ENCODE results near the gene TAF3.

Gene TAF3

DNA sequence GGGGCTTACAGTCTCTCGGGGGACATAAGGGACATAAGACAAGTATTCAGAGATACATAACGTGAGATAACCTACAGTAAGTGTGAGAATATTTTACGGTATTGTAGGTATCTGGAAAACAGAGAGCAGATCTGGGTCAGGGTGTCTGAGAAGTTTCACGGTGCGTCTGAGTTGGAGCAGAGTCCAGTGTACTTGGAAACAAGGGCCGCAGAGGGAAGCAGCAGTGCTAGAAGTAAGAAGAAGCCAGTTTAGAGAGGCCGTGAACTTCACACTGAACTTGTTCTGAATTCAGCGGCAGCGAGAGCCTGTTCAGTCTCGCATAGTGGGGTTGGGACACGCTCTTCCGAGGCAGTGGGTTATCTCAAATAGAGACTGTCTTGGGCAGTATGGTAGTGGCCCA is 85.5 kb downstream of the TAF3 start:
- no peaks in the 10 kb centered on the region for H3K27me3 ChIP-seq (ENCODE audit: low read depth)
- in situ Hi-C loops (cut with MboI; ENCODE audit: low sequenced_read_pairs) = no loop called here
- no peak overlapping the region for H3K4me3 ChIP-seq
- DNase-seq (ENCODE audit: low spot score in 2 of 2) = no peak
- H3K9me3 ChIP-seq = no peaks in the 10 kb centered on the region
- no peaks in the 10 kb centered on the region for H3K4me1 ChIP-seq
- no peaks in the 10 kb centered on the region for H3K36me3 ChIP-seq (replicated peaks)

DNA sequence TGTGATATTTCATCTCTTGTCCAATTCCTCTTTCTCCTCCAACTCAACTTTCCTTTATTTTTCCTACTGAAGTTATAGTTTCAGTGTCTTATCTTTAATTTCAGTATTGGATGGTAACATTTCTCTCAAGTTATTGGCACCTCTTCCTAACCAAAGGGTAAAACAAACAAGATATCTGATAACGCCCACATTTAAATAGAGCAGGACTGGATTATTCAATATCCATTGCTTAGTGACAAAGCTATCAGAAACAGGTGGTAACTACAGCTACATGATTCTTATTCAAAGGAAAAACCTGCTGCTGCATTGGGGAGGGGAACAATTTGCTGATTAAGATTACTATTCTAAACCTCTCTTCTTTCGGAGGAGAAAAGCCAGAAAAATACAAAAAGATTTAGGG is 87.8 kb downstream of the TAF3 start:
- Histone ChIP-seq H3K9me3 (no peaks in the 10 kb centered on the region), H3K27me3 (ENCODE audit: low read depth) (no peaks in the 10 kb centered on the region), H3K4me3 (no peak overlapping the region), H3K4me1 (no peaks in the 10 kb centered on the region), H3K36me3 (replicated peaks) (no peaks in the 10 kb centered on the region)
- no peak for DNase-seq (ENCODE audit: low spot score in 2 of 2)
- in situ Hi-C loops (cut with MboI; ENCODE audit: low sequenced_read_pairs) = no loop called here

DNA sequence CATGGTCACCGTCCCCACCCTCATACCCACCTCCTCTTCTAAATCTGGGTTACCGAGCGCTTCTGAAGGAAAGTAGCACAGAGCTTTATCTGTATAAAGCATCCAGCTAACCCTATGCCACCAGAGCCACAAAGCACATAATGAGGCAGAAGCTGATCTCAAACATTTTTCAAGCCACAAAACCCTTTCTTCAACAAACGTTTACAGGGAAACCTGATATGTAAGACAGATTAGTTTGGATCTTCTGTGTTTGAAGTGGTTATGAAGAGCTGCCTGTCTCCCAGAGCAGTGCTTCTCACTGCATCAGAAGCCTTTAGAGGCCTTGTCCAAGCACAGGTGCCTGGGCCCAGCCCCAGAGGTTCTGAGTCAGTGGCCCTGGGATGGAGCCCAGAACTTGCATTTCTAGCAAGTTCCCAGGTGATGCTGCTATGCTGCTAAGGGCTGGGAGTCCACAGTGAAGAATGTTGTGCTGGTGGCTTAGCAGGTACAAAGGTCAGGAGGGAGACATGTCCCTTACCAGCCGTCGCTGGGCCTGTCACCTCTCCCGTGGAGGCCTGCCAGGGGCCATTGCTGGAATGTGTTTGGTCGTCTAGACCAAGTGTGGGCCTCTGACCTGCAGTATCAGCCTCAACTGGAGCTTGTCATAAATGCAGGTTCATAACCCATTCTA is 90.4 kb downstream of the TAF3 start:
- Histone ChIP-seq H3K36me3 (replicated peaks) (no peaks in the 10 kb centered on the region), H3K4me1 (no peaks in the 10 kb centered on the region), H3K27me3 (ENCODE audit: low read depth) (no peaks in the 10 kb centered on the region), H3K4me3 (no peak overlapping the region), H3K9me3 (no peaks in the 10 kb centered on the region)
- in situ Hi-C loops (cut with MboI; ENCODE audit: low sequenced_read_pairs) = no loop called here
- no peak for DNase-seq (ENCODE audit: low spot score in 2 of 2)

DNA sequence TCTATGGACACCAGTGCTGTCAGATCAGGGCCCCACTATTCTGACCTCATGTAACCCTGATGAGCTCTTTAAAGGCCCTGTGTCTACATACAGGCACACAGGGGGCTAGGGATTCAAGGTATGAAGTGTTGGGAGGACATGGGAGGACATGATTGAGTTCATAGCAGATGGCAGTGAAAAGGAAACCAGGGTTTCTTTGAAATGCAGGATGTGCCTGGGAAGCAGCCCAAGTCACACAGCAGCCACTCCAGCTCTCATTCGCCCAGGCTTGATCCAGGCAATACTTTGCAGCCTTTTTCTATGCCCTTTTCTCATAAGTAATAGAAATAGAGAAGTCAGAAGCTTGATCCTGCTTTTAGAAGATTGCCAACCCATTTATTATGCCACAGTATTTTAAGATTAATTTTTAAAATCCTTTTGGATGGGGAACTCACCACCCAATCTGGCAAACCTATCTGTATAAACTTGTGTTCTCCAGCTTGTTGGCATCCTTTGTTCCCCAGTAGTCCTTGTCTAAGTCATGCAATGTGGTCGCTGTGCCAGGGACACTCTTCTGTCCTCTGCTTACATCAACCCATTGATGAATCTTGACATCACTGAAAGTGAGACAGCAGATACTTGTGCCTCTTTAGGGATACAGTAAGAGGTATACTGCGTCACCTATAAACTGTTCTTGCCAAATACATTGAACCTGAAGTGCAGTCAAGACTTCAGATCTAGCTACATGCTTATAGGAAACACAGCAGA is 95.0 kb downstream of the TAF3 start:
- Histone ChIP-seq H3K4me3 (no peak overlapping the region), H3K4me1 (no peaks in the 10 kb centered on the region), H3K36me3 (replicated peaks) (no peaks in the 10 kb centered on the region), H3K27me3 (ENCODE audit: low read depth) (no peaks in the 10 kb centered on the region), H3K9me3 (no peaks in the 10 kb centered on the region)
- no peak for DNase-seq (ENCODE audit: low spot score in 2 of 2)
- in situ Hi-C loops (cut with MboI; ENCODE audit: low sequenced_read_pairs) = no loop called here

DNA sequence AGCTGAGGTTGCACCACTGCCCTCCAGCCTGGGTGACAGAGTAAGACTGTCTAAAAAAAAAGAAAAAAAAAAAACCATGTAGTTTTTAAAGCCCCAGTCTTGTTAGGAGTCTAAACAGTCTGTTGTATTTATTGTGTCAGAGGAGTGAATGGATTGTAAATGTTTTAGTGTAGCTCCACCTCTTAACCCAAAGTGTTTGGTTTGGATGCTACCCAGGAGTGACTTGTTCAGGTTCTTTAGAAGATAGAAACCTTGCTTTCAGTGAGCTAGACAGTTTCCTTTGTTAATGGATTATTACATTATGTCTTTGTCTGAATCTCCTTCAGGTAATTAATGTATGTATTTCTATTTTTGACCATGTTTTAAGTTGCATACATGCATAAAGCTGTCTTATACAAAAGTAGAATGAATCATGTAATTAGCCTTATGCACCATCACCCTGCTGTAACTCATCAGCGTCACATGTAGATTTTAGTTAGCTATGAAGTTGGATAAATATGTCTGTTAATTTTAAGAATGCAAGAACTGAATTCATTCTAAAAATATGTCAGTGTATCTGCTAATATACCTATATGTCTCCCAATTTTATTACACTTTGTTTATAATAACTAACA is 97.7 kb downstream of the TAF3 start:
- H3K27me3 ChIP-seq (ENCODE audit: low read depth) = no peaks in the 10 kb centered on the region
- in situ Hi-C loops (cut with MboI; ENCODE audit: low sequenced_read_pairs) = no loop called here

DNA sequence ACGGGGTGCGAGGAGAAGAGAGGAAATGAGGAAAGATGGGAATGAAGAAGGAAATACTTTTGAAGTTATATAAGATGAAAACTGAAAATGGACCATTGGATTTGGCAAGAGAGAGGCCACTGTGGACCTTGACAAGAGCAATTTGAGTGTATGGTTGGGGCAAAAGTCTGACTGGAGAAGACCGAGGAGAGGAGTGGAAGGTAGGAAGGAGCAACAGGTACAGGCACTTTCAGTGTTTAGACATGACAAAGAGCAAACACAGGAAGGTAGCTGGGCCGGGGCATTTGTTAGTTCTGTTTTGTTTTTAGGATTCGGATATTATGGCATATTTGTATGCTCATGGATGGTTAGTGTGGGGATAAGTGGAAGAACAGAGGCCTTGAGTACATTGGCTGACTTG is 99.4 kb downstream of the TAF3 start:
- no peaks in the 10 kb centered on the region for H3K9me3 ChIP-seq
- in situ Hi-C loops (cut with MboI; ENCODE audit: low sequenced_read_pairs) = no loop called here
- H3K4me1 ChIP-seq = no peaks in the 10 kb centered on the region
- H3K36me3 ChIP-seq (replicated peaks) = no peaks in the 10 kb centered on the region
- no peak for DNase-seq (ENCODE audit: low spot score in 2 of 2)
- H3K4me3 ChIP-seq = no peak overlapping the region
- no peaks in the 10 kb centered on the region for H3K27me3 ChIP-seq (ENCODE audit: low read depth)

More for the DNA sequence above, 97.7 kb downstream of the TAF3 start:
- Histone ChIP-seq H3K9me3 (no peaks in the 10 kb centered on the region), H3K4me1 (no peaks in the 10 kb centered on the region), H3K4me3 (no peak overlapping the region), H3K36me3 (replicated peaks) (no peaks in the 10 kb centered on the region)
- peak in 1 of 2 experiments; percentile 18 for DNase-seq (ENCODE audit: low spot score in 2 of 2)

DNA sequence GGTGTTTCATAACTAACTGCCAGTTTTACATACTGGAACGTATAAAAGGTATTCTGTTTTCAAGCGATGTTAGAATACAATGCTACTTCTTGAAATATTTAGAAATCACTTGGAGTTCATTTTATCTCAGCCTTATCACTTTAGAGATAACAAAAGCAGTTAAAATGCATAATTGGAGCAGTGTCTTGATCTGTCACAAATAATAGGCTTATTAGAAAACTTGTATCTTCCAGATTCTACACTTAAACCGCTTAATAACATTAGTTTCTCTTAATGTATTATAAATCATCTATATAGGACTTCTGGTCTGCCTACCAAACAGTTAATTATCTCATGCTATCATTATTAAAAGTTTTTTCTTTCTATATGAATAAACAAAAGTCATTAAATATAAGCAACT is 104.4 kb downstream of the TAF3 start:
- in situ Hi-C loops (cut with MboI; ENCODE audit: low sequenced_read_pairs) = no loop called here
- H3K4me3 ChIP-seq = no peak overlapping the region
- no peaks in the 10 kb centered on the region for H3K9me3 ChIP-seq
- no peak for DNase-seq (ENCODE audit: low spot score in 2 of 2)
- no peaks in the 10 kb centered on the region for H3K27me3 ChIP-seq (ENCODE audit: low read depth)
- no peaks in the 10 kb centered on the region for H3K36me3 ChIP-seq (replicated peaks)
- H3K4me1 ChIP-seq = no peaks in the 10 kb centered on the region

DNA sequence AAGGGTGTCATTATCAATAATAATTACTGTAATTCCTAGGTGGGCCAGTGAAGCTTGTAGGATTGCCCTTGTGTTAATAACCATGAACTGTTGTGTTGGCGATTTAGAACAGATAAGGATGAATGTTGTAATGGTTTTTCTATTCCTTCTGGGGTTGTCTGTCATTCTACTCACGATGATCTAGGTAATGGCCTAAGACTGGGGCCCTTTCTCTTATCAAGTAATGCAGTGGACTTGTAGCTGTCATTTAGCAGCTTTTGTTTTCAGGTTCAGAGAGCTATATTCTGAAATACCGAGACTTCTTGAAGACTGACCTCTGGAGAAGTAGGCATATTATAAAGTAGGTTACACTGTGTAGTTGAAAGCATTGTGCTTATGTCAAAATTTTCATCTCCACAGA is 110.2 kb downstream of the TAF3 start:
- Histone ChIP-seq H3K4me3 (no peak overlapping the region), H3K36me3 (replicated peaks) (no peaks in the 10 kb centered on the region), H3K27me3 (ENCODE audit: low read depth) (no peaks in the 10 kb centered on the region), H3K9me3 (no peaks in the 10 kb centered on the region), H3K4me1 (no peaks in the 10 kb centered on the region)
- in situ Hi-C loops (cut with MboI; ENCODE audit: low sequenced_read_pairs) = no loop called here
- no peak for DNase-seq (ENCODE audit: low spot score in 2 of 2)

DNA sequence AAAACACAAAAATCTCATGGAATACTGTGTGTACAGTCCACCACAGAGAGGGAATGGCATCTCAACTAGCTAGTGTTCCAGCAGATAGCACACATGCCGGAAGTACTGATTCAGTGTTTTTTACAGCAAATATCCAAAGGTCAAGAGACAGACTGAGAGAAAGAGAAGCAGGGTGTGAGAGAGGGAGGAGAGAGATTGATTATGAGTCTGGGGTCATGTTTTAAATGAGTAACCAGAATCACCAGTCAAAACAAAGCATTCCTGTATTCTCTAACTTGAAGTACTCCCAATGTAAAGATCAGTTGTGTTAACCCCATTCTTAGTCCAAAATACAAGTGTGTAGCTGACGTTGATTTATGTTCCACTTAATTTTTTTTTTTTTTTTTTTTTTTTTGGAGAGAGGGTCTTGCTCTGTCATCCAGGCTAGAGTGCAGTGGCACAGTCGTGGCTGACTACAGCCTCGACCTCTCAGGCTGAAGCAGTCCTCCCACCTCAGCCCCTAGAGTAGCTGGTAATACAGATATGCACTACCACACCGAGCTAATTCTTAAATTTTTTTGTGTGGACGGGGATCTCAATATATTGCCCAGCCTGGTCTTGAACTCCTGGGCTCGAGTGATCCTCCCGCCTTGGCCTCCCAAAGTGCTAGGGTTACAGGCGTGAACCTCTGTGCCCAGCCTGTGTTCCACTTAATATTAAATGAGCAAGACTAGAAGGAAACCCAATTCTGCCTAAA is 114.2 kb downstream of the TAF3 start:
- Histone ChIP-seq H3K27me3 (ENCODE audit: low read depth) (no peaks in the 10 kb centered on the region), H3K4me1 (no peaks in the 10 kb centered on the region), H3K36me3 (replicated peaks) (no peaks in the 10 kb centered on the region), H3K9me3 (no peaks in the 10 kb centered on the region), H3K4me3 (no peak overlapping the region)
- in situ Hi-C loops (cut with MboI; ENCODE audit: low sequenced_read_pairs) = no loop called here
- DNase-seq (ENCODE audit: low spot score in 2 of 2) = no peak

DNA sequence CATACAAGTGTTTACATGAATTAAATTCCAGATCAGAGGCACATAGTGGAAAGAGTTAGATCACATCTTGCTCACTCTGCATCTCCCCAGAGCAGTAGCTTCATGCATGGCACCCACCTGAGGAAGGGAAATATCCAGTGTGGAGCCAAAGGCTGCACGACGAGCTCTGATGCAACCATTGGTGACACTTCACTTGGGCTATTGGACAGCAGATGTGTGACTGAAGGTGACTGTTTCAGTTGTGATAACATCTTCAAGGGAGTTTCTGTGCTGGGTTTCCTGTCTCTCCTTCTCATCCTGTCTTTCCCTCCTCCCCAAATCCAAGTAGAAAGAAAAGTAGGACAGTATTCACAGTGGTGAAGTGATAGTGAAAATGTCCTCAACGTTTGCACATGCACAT is 115.0 kb downstream of the TAF3 start:
- DNase-seq (ENCODE audit: low spot score in 2 of 2) = no peak
- in situ Hi-C loops (cut with MboI; ENCODE audit: low sequenced_read_pairs) = no loop called here
- no peak overlapping the region for H3K4me3 ChIP-seq

DNA sequence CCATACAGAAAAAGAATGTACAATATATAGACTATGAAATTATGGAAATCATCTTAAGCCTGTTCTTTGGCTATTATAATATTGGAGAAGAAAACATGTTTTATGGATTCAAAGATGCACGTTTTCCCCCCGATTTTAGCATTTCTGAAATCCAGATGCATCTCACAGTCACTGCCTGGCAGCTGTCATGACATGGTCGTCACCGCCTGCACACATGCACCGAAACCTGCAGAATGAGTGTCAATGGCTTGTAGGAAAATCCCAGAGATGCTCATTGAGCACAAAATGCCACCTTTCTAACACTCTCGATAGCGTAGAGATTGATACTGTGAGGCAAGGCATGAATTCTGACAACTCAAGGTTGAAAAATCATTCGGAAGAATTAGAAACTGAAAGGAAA is 115.5 kb downstream of the TAF3 start:
- H3K4me3 ChIP-seq = no peak overlapping the region
- no peaks in the 10 kb centered on the region for H3K36me3 ChIP-seq (replicated peaks)
- H3K4me1 ChIP-seq = no peaks in the 10 kb centered on the region
- in situ Hi-C loops (cut with MboI; ENCODE audit: low sequenced_read_pairs) = no loop called here
- no peak for DNase-seq (ENCODE audit: low spot score in 2 of 2)
- no peaks in the 10 kb centered on the region for H3K9me3 ChIP-seq
- no peaks in the 10 kb centered on the region for H3K27me3 ChIP-seq (ENCODE audit: low read depth)

More for the DNA sequence above, 115.0 kb downstream of the TAF3 start:
- H3K4me1 ChIP-seq = no peaks in the 10 kb centered on the region
- no peaks in the 10 kb centered on the region for H3K9me3 ChIP-seq
- H3K27me3 ChIP-seq (ENCODE audit: low read depth) = no peaks in the 10 kb centered on the region
- H3K36me3 ChIP-seq (replicated peaks) = no peaks in the 10 kb centered on the region

DNA sequence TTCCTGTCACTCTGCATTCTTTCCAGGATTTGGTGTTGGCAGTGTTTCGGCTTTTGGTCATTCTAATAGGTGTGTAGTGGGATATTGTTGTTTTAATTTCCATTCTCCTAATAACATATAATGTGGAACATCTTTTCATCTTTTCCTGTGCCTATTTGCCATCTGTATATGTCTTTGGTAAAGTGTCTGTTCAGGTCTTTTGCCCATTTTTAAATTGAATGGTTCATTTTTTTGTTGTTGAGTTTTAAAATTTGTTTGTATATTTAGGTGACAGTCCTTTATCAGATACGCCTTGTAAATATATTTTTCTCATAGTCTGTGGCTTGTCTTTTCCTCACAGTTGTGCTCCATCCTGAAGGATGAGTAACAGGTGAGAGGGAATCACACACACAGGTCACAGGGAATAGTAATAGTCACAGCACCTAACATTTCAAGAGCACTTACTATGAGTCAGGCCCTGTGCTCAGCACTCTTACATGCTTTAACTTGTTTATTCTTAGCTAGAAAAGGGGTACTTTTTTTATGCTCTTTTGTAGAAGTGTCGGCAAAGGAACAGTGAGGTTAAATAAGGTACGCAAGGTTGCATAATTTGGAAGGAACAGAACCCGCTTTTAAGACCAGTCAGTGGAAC is 119.1 kb downstream of the TAF3 start:
- no peak for DNase-seq (ENCODE audit: low spot score in 2 of 2)
- H3K27me3 ChIP-seq (ENCODE audit: low read depth) = no peaks in the 10 kb centered on the region
- in situ Hi-C loops (cut with MboI; ENCODE audit: low sequenced_read_pairs) = no loop called here
- H3K4me1 ChIP-seq = no peaks in the 10 kb centered on the region
- no peaks in the 10 kb centered on the region for H3K36me3 ChIP-seq (replicated peaks)
- no peaks in the 10 kb centered on the region for H3K9me3 ChIP-seq
- H3K4me3 ChIP-seq = no peak overlapping the region

DNA sequence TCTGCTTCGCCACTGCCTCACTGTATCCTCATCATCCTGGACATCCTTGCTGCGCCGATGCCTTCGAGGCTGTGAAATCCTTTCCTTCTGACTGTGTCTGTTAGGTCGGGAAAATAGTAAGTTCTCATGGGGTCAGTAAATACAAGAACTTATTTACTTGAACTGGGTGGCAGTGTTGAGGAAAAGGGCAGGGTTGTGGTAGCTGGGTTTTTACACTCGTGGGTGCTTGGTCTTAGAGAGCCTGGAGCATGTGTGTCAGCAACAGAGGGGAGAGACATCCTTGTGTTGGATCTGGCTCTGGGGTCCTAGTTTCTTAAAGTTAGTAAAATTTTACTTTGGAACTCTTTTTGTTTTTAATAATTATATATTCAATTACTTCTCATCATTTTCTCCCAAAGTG is 123.3 kb downstream of the TAF3 start:
- no peak overlapping the region for H3K4me3 ChIP-seq
- H3K36me3 ChIP-seq (replicated peaks) = no peaks in the 10 kb centered on the region
- H3K9me3 ChIP-seq = no peaks in the 10 kb centered on the region
- no peaks in the 10 kb centered on the region for H3K27me3 ChIP-seq (ENCODE audit: low read depth)
- in situ Hi-C loops (cut with MboI; ENCODE audit: low sequenced_read_pairs) = no loop called here
- no peak for DNase-seq (ENCODE audit: low spot score in 2 of 2)
- peaks cover 13% of the 10 kb centered on the region for H3K4me1 ChIP-seq

Measured in HAP-1 (cell line).